GM21619 (cell line): ENCODE results near the gene PAIP2B.
"Not testable (repeated sequence)": the region's sequence is repeated elsewhere in the genome, so short reads cannot be mapped to it uniquely, and the experiment has no call there.

Source experiments
- ATAC-seq: cut with Tn5 transposase; IDR thresholded peaks from one replicate; pipeline ENCODE4 v1.9.1; 2021; ENCODE audit not compliant: unreplicated experiment

PAIP2B gene, protein sequence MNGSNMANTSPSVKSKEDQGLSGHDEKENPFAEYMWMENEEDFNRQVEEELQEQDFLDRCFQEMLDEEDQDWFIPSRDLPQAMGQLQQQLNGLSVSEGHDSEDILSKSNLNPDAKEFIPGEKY

DNA sequence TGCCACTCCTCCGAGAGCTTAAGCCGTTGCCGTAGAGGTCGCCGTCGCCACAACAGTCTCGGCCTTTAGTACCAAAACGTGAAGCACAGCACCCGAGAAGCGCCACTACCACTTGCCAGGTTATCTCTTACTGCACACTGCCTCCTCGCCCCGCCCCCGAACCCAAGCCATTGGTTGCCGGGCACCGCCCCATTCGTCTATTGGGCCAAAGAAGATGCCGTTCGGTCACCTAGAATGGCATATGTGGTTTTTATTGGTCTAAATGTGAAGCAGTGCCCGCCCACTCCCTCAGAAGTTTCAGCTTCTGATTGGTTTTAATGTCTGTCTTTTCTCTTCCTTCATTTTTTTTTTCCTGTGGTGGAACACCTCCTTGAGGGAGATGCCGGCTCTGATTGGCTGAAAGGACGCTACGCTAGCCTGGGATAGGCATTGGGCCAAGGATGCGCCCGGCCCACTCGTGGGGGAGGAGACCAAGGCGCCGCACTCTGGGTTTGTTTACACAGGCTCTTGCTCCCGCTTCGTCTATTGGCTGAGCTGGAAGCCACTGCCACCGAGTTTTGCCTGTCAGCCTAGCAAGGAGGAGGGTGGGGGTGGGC, at the start of gene PAIP2B:
Gene PAIP2B, minus strand, starts transcription at position 139 of the 596 bp plus-strand sequence. CDS start 24,514 bp downstream, outside the sequence.
- peak; percentile 95 for ATAC-seq

DNA sequence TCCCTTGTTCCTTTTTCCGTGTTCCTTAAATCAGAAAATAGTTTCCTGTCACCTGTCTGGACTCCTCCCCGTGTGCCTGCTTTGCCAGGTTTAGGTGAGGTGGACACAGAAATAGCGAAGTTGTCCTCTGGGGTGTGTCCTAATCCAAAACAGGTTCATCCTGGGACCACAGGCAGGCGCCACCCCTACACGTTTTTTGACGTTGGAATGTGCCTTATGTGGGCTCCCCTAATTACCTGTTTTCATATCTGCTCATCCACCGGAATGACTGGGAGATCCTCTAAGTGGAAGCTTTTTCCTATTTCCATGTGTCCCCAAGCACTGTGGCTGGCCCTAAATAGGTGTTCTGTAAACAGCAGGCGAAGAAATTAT, 49.0 kb upstream of the PAIP2B start:
- ATAC-seq = no peak

- no peak for ATAC-seq
Measured at GRCh38 chr2:71269511-71270090, 42.7 kb upstream of the PAIP2B start.

GRCh38 chr2:71263386-71263785, 36.5 kb upstream of the PAIP2B start:
- no peak for ATAC-seq

- ATAC-seq = no peak
Measured at GRCh38 chr2:71261534-71261933, 34.6 kb upstream of the PAIP2B start.

DNA sequence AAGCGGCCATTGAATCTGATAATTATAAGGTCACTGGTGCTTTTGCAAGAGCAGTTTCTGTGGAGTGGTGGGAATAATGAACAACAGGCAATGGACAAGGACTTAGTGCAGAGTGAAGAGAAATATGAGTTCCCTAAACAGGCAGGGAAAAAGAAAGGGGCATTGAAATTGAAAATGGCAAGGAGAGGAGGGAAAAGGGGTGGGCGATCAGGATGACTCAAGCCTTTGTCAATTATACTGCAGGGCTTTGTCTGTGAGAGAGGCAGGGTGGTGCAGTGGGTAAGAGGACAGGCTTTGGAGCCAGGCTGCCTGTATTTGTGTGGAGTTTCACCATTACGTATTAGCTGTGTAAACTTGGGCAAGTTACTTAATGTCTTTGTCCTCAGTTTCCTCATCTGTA, 29.5 kb upstream of the PAIP2B start:
- ATAC-seq = no peak

GRCh38 chr2:71254776-71255175, 27.9 kb upstream of the PAIP2B start:
- ATAC-seq = no peak

DNA sequence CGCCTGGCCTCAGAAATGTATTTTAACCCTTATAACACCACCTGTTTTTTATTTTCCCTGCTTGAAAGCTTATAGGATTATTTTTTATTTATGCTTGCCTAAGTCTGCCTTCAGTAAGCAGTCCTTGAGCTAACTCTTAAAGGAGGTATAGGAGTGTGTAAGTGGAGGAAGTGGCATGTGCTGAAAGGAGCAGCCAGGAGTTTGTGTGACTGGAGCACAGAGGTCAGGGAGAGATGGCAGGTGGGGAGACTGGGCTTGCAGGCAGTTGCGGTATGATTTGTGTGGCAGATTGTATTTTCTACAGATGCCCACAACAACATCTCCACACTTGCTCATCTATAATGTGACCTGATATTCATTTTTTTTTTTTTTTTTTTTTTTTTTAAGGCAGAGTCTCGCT, 27.2 kb upstream of the PAIP2B start:
- no peak for ATAC-seq

DNA sequence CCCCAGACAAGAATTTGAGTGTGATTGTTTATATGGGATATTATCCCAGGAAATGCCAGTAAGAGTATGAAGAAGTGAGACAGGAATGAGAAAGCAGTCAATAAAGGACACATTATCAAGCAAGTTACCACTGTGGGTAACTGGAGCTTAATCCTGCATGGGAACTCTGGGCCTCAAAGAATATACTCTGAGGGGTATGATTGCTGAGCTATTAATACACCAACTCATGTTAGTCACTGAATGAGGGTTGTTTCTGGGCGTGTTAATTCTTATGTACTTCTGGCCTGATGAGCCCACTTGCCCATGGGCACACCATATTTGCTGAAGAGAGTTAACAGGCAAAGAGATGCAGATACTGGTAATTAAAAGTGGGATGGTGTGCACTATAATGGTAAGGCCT, 26.6 kb upstream of the PAIP2B start:
- no peak for ATAC-seq

DNA sequence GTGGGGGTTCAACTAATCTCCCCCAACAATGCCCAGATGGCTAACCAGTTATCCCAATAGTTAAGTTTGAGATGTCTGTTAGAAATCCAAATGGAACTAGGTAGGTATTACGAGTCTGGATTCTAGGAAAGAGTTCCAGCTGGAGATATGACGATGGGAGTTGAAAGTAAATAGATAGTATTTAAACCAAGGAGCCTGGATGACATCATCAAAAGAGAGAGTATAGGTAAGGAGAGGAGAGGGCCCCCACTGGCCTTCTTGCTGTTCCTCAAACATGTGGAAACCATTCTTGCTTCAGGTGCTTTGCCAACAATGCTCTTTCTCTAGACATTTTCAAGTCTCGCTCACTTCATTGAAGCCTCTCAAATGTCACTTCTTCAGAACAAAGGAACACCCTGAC, 26.0 kb upstream of the PAIP2B start:
- no peak for ATAC-seq

GRCh38 chr2:71250935-71251334, 24.0 kb upstream of the PAIP2B start:
- ATAC-seq = no peak

- ATAC-seq = no peak
Measured at GRCh38 chr2:71244302-71244660, 17.4 kb upstream of the PAIP2B start.

DNA sequence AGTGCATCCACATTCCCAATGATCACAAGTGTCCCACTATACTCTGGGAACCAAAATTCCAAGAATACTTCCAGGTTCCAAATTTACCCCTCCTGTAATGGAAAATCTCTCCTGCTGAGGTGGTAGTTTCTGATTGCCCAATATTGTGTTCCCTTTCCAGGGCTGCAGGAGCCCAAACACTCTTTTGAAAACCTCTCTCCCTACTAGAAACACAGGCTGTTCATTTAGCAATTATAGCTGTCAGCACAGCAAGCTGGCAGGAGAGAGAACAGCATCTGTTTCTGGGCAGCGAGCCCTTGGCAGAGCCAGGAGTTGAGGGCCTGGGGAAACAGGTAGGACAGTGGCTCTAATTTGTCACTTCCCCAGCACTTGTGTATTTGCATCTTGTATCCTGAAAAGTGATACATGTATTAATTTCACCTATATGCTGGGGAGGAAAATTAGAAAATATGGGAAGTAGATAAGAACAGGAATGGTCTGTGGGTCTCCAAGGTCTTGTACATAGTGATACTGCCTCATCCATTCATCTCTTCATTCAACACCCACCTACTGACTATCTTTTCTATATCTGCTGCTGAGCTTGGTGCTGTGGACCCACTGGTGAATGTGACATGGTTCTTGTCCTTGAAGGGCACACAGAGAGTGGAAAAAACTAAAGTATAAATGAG, 16.9 kb upstream of the PAIP2B start:
- no peak for ATAC-seq

DNA sequence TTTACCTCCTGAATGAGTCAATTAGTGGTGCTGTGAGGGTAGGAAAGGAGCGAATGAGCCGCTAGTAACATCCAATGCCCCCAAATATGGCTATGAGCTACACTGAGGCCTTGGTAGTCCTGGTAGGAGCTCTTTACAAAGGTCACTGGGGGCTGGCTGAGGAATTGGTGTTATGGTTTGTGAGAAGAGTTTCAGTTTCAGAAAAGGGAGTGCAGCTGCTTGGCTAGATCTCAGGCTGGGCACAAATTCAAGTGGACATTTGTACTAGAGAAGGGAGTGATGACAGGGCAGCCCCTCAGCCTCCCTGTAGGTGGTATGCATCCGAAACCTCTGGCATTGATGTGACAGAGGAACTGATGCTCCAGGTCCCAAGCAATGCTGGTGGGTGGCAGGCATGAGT, 13.9 kb upstream of the PAIP2B start:
- ATAC-seq = no peak

GRCh38 chr2:71238089-71238488, 11.2 kb upstream of the PAIP2B start:
- ATAC-seq = no peak

- no peak for ATAC-seq
Measured at GRCh38 chr2:71235930-71236587, 9.2 kb upstream of the PAIP2B start.

GRCh38 chr2:71233072-71233471, 6.2 kb upstream of the PAIP2B start:
- ATAC-seq = not testable (repeated sequence)

DNA sequence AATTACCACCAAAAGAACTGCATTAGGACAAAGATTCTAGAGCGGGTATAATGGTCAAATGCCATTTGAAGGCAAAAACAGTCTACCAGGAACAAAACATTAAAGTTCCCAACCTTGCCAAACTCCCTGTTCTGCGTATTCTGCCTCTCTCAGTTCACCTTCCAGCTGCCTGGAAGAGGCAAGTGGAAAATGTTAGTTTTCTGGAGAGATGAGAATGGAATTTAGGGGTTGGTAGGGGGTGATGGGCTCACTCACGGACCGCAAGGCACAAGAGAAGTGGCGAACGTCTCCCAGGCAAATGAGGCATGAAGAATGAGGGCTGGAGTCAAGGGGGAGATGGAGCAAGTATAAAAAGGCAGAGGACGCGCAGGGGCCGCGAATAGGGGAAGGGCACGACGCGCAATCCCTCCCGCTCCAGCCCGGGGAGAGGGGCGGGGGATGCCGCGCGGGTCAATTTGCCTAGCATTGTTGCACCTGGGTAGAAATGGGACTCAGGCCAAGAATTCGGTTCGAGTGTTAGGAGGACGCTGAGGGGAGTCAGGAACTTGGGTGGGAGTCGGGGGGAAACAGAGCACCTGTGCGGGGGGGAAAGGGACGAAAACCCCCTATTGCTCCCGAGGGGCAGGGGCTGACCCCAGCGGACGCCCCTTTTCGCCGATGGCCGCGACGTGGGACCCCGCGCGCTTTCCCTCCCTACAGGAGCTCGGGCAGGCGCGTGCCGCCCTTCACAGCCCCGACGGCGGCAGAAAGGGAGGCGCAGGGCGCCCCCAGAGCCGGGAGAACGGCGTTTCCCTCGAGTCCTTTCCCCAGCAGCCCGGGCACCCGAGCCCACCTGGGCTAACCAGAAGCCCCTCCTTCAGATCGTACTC, 573 bp downstream of the PAIP2B start:
- peak; percentile 10 for ATAC-seq

DNA sequence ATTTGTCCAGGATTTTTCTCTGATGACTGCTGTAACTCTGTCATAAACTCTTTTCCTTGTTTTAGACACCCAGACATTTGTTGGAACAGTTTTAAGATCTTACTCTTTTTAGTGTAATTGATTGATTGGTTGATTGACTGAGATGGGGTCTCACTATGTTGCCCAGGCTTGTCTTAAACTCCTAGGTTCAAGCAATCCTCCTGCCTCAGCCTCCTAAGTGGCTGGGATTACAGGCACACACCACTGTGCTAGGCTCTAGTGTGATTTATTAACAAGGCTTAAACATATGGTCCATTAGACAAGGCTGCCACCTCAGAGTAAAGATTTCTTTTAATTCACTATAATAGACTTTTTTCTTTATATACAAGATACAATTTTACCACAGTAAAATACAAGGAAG, 2.0 kb downstream of the PAIP2B start:
- ATAC-seq = no peak

DNA sequence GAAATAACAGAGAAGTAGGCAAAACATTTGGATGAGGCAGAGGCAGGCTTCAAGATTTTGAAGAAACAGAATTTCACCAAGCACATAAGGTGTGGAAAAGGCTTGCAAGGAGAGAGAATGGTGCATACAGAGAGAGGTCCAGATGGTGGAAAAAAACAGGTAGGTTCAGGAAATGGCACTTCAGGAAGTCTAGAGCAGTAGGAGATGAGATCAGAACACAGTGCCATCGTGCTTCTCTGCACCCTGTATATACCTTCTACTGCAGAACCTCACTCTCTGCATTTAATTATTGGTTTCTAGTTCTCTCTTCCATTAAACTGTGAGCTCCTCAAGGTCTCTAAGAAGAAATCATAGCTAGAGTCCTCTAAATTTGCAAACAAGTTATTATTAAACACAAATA, 2.4 kb downstream of the PAIP2B start:
- ATAC-seq = no peak

DNA sequence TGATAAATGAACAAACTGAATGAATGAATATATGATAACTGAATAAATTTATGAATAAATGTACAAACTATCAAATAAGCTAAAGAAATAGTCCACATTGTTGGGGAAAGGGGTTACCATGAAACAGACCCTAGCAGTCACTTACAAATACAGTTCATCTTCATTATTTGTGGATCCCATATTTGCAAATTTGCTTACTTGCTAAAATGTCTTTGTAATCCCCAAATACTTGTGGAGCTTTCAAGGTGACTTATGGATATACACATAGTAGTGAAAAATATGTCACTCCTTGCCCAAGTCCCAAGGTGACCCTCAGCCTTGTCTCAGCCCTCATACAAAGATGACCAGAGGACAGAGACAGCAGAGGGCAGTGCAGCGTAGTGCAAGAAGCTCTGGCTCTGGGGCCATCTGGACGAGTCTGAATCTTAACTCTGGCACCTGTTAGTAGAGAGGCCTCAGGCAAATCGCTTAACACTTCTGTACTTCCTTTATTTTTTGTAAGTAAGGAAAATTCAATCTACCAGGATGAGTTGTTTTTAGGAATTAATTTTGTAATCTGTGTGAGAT, 3.1 kb downstream of the PAIP2B start:
- ATAC-seq = no peak
